Ascending aorta (tissue), 2 donors: Measurements from ENCODE around the gene FAM236D. TPM values are rescaled to one million over a fixed set of nuclear protein-coding genes. Genes with fewer than 3 reads are reported as not detected.
"Not testable (repeated sequence)": the region's sequence is repeated elsewhere in the genome, so short reads cannot be mapped to it uniquely, and the experiment has no call there.

Experiments used
- DNase-seq, 2 donors: peaks; one replicate each; pipeline ENCODE4 v3.0.0-alpha.2; 2019; ENCODE audit warnings: low spot score in 2 of 2
- H3K27ac ChIP-seq, 2 donors: fragments of 200-600 bp; sonication (generic); one replicate each; pipeline ENCODE4 v1.5.1; 2016 to 2017; ENCODE audit warnings: mild to moderate bottlenecking in 1 of 2
- H3K27me3 ChIP-seq: fragments of 200-600 bp; sonication (generic); one replicate; pipeline ENCODE4 v1.5.1; 2017
- H3K36me3 ChIP-seq, 2 donors: fragments of 200-600 bp; sonication (generic); one replicate each; pipeline ENCODE4 v1.5.1; 2016
- H3K4me1 ChIP-seq, 2 donors: fragments of 200-600 bp; sonication (generic); one replicate each; pipeline ENCODE4 v1.5.1; 2016 to 2017; ENCODE audit warnings: mild to moderate bottlenecking in 1 of 2
- H3K4me3 ChIP-seq, 2 donors: fragments of 200-600 bp; sonication (generic); one replicate each; pipeline ENCODE4 v1.5.1; 2016 to 2017; ENCODE audit warnings: mild to moderate bottlenecking in 1 of 2
- H3K9me3 ChIP-seq, 2 donors: fragments of 200-600 bp; sonication (generic); one replicate each; pipeline ENCODE4 v1.5.1; 2016
- intact Hi-C: fragments of 100-400 bp; cut with DNase I; formaldehyde crosslinking; loops from one replicate; pipeline ENCODE4 v1.15.1; 2023
- total RNA-seq: library from RNA; depleted of rRNA; stranded (reverse); fragments of >200 nt; gene quantifications from one replicate; pipeline ENCODE4 v1.1.0, GENCODE V29; 2016

Gene FAM236D
- total RNA-seq = not detected

DNA sequence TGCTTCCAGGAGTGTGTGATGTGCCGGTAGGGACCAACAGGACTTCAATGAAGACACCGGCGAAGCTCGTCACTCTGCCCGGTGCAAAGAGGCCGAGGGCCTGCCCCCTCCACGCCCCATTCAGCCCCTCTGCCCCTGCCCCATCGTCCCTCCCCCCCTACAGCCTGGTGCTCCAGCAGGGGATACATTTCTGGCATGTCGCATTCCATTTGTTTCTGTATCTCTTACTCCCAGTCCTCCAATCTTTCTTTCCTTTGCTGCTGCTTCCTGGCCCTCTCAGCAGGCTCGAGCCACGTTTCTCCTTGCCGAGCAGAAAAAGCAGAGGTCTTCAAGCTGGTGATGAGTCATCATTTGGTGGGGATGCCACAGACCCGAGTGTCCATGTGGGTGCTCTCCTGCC, at the start of gene FAM236D:
Gene FAM236D (minus strand): TSS at position 101 of the 400 bp plus-strand sequence. CDS start 100 bp downstream, at position 1.
- H3K4me3 ChIP-seq, H3K4me1 ChIP-seq, H3K27ac ChIP-seq, H3K9me3 ChIP-seq, H3K27me3 ChIP-seq, H3K36me3 ChIP-seq, intact Hi-C loops, DNase-seq: not testable (repeated sequence)

DNA sequence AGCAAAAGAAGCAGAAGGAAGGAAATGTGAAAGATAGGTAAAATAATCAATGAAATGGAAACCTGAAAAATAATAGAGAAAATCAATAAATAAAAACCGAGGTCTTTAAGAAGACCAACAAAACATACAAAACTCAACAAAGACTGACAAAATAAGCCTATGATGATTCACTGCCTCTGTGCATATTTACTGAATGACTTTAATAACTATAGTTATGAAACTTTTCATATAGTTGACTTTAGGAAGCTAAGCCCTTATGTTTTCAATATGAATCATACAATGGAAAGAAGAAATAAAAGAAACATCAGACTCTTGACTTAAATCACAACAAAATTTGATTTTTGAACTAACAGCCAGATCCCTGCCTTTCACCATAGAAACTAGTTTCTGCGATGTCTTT, 29.5 kb upstream of the FAM236D start:
- intact Hi-C loops, H3K9me3 ChIP-seq, H3K36me3 ChIP-seq, H3K27ac ChIP-seq, H3K27me3 ChIP-seq, H3K4me3 ChIP-seq, DNase-seq, H3K4me1 ChIP-seq: not testable (repeated sequence)

DNA sequence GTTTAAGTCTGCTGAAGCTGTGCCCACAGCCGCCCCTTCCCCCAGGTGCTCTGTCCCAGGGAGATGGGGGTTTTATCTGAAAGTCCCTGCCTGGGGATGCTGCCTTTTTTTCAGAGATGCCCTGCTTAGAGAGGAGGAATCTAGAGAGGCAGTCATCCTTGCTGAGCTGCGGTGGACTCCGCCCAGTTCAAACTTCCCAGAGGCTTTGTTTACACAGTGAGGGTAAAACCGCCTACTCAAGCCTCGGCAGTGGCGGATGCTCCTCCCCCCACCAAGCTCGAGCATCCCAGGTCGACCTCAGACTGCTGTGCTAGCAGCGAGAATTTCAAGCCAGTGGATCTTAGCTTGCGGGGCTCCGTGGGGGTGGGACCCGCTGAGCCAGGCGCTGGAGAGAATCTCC, 22.7 kb upstream of the FAM236D start:
- H3K4me3 ChIP-seq, intact Hi-C loops: not testable (repeated sequence)

DNA sequence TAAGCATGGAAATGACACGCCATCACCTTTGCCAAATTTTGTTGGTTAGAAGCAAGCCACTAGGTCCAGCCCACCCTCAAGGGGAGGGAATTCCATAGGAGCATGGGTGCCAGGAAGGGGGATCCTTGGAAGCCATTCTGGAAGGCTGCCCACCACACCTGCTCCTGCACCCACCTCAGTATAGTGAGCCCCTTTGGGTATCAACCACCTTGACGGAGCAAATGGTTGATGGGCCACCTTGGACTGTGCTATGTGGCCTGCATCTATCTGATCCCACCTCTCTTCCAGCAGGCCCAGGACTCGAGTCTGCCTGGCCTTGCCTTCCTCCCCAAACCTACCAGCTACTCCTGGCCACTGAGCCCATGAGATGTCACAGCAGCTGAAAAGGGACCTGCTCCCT, 17.6 kb downstream of the FAM236D start:
- H3K9me3 ChIP-seq, H3K4me1 ChIP-seq: not testable (repeated sequence)
- DNase-seq = peak in 1 of 2 donors; percentile 27

More for the DNA sequence above, 22.7 kb upstream of the FAM236D start:
- not testable (repeated sequence) for H3K9me3 ChIP-seq, H3K27ac ChIP-seq, H3K36me3 ChIP-seq, DNase-seq, H3K27me3 ChIP-seq, H3K4me1 ChIP-seq

DNA sequence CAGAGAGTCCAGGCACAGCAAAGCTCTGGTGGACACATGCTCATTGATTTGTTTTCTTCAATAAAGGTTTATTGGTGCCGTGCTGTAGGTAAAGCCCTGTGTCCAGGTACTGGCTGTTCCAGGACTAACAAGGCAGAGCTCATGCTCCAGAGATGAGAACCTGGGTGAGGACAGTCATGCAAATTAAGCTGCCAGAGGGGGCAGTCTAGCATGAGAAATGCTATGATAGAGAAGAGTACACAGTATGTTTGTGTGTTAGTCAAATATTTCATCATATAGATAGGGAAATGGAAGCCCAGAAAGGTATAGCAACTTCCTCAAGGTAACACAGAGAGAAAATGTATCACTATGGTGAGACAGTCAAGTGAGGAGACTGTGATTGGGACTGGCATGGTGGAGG, 19.9 kb downstream of the FAM236D start:
- H3K27me3 ChIP-seq, H3K27ac ChIP-seq, H3K36me3 ChIP-seq, DNase-seq, H3K4me3 ChIP-seq, intact Hi-C loops, H3K9me3 ChIP-seq, H3K4me1 ChIP-seq: not testable (repeated sequence)

More for the DNA sequence above, 17.6 kb downstream of the FAM236D start:
- H3K27me3 ChIP-seq, H3K4me3 ChIP-seq, intact Hi-C loops, H3K36me3 ChIP-seq, H3K27ac ChIP-seq: not testable (repeated sequence)

DNA sequence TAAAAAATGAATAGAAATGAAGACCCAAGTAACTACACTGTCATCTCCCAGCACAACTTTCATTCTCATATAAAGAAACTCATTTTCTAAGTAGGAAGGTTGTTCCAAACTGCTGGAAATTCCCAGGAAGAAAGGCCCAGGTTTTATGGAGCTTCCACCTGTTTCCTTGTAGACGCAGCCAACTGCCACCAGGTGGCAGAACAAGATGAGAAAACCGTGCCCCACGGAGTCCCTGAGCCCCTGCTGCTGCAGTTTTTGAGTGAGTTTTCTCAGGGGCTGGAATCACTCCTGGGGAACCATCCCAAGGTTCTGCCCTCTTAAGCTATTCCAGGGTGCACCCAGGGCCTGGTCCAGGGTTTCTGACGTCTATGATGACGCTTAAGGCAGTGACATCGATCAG, 24.0 kb downstream of the FAM236D start:
- H3K4me3 ChIP-seq, H3K36me3 ChIP-seq, DNase-seq, H3K9me3 ChIP-seq, H3K4me1 ChIP-seq, intact Hi-C loops, H3K27ac ChIP-seq, H3K27me3 ChIP-seq: not testable (repeated sequence)

DNA sequence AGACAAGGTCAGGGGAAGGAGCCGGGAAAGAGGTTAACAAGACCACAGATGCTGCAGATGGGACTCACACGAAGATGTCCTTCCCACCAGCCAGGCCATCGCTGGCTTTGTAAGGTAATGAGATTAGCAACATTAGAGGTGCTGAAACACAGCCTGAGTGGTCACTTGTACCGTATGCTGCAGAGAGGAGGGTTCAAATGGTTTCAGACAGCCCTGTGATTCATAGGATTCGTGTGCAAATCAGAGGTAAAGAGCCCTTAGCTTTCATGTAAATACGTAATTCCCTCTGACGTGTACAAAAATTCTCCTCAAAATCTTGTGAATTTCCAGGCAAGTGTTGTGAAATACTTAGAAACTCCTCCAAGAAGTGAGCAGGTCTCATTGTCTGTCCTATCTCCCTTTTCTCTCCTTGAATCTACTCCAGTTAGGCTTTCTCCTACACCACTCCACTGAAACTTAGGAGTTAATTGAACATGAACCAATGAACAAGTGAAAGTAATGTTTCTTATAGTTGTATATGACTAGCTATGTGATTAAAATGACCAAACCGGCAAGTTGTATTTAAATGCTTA, 24.6 kb downstream of the FAM236D start:
- H3K27ac ChIP-seq, H3K9me3 ChIP-seq, DNase-seq: not testable (repeated sequence)

DNA sequence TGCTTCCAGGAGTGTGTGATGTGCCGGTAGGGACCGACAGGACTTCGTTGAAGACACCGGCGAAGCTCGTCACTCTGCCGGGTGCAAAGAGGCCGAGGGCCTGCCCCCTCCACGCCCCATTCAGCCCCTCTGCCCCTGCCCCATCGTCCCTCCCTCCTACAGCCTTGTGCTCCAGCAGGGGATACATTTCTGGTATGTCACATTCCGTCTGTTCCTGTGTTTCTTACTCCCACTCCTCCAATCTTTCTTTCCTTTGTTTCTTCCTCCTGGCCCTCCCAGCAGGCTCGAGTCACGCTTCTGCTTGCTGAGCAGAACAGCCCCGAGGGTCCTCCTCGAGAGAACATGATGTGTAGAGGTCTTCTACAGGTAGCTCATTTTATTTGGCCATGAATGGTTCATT, 25.4 kb downstream of the FAM236D start, which contains the start of gene FAM236B:
Gene FAM236B (minus strand): TSS at position 101 of the 400 bp plus-strand sequence. CDS start 100 bp downstream, at position 1.
- H3K36me3 ChIP-seq, DNase-seq, H3K4me3 ChIP-seq, H3K4me1 ChIP-seq, H3K27ac ChIP-seq, H3K9me3 ChIP-seq, H3K27me3 ChIP-seq, intact Hi-C loops: not testable (repeated sequence)

More for the DNA sequence above, 24.6 kb downstream of the FAM236D start:
- H3K36me3 ChIP-seq, H3K4me1 ChIP-seq, intact Hi-C loops, H3K27me3 ChIP-seq, H3K4me3 ChIP-seq: not testable (repeated sequence)

DNA sequence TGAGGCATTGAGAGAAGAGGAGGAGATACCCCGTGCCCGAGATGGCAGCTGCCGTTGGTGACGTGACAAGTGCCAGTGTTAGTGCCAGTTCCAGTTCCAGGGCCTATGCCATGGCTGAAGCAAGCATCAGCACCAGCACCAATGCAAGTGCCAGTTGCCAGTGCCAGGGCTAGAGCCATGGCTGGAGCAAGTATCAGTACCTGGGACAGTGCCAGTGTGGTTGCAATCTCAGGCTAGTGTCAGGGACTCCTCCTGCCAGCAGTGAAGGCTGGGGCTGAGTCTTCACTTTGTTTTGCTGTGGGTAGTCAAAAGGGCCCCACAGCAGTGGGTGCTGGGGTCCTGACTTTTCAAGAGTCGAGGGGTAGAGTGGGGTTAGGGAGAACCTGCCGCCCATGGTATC, 29.9 kb downstream of the FAM236D start:
- intact Hi-C loops, H3K9me3 ChIP-seq, H3K36me3 ChIP-seq, H3K27ac ChIP-seq, H3K4me1 ChIP-seq, DNase-seq, H3K4me3 ChIP-seq, H3K27me3 ChIP-seq: not testable (repeated sequence)

DNA sequence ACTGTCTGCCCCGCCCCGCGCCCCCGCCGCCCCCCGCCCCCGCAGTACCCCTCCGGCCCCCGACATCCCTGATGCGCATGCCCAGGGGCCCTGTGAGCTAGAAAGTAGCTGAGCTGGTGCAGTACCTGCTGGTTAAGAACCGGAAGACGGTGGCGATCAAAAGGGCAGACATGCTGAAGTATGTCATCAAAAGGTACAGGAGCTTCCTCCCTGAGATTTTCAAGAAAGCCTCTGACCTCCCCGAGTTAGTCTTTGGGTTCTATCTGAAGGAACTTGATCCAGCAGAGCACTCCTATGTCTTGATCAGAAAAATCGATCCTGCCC, 30.6 kb downstream of the FAM236D start:
- H3K27me3 ChIP-seq, H3K27ac ChIP-seq, H3K9me3 ChIP-seq, H3K4me1 ChIP-seq, intact Hi-C loops, DNase-seq, H3K4me3 ChIP-seq, H3K36me3 ChIP-seq: not testable (repeated sequence)

DNA sequence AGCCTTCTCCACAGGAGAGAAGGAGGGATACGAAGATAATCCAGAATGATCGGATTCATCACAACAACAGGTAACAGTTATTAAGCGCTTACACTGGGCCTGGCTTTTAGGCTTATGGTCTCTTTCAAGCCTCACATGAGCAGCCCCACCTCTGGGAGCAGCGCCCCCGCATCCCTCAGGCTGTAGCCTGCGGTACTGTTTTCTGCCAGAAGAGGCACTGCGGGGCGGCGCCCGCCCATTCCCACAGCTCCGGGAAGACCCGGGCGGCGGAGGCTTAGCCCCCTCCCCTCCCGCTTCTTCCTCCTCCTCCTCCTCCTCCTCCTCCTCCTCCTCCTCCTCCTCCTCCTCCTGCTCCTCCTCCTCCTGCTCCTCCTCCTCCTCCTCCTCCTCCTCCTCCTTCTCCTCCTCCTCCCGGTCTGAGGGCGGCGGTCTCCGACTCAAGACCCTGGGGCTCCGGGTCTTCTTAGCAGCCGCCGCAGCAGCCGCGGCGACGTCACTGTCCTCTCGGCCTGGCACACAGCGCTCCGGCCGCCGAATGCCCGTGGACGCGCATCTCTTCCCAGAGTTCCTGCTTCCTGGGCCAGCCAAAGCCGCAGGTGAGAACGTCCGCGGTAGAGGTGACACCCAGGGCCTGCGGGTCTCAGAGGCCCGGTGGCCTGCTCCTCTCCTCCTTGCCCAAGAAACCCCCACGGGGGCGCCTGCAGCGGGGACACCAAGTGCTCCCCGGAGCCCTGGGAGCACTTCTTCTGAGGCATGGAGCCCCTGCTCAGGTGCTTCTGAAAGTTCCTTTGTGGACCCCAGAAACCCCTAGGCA, 31.1 kb downstream of the FAM236D start, which contains the start of gene DMRTC1B:
Gene DMRTC1B (plus strand): TSS at position 238 of the 814 bp plus-strand sequence. CDS start 68,246 bp downstream, outside the sequence.
- H3K27ac ChIP-seq, H3K4me1 ChIP-seq, H3K36me3 ChIP-seq, intact Hi-C loops, H3K9me3 ChIP-seq, DNase-seq, H3K4me3 ChIP-seq, H3K27me3 ChIP-seq: not testable (repeated sequence)

DNA sequence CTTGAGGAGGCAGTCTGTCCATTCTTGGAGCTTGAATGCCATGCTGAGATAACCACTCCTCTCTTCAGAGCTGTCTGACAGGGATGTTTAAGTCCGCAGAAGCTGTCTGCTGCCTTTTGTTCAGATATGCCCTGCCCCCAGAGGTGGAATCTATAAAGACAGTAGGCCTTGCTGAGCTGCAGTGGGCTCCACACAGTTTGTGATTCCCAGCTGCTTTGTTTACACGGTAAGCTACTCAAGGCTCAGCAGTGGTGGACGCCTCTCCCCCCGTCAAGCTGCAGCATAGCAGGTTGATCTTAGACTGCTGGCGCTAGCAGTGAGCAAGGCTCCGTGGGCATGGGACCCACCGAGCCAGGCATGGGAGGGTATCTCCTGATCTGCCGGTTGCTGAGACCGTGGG, 47.6 kb downstream of the FAM236D start:
- H3K9me3 ChIP-seq, H3K4me3 ChIP-seq, H3K27ac ChIP-seq, H3K36me3 ChIP-seq, intact Hi-C loops, H3K4me1 ChIP-seq, DNase-seq, H3K27me3 ChIP-seq: not testable (repeated sequence)
